Fibroblast of skin of abdomen (primary cell): ENCODE data around the gene USH1G.
"Not testable (repeated sequence)": the region's sequence is repeated elsewhere in the genome, so short reads cannot be mapped to it uniquely, and the experiment has no call there.

Experiments
- DNase-seq: peaks from one replicate; pipeline ENCODE4 v3.0.0-alpha.2; 2013

USH1G gene

GRCh38 chr17:74873874-74874614 lies 49.0 kb downstream of the USH1G start:
- DNase-seq, result no peak

GRCh38 chr17:74873037-74873873 lies 49.8 kb downstream of the USH1G start:
- DNase-seq, result peak; percentile 100

- DNase-seq, result no peak
Measured at GRCh38 chr17:74872313-74873036, 50.6 kb downstream of the USH1G start, which contains the start of gene FDXR. Gene FDXR (minus strand): TSS chr17:74872994. CDS start chr17:74872944, 50 bp downstream.

GRCh38 chr17:74871356-74872076 lies 51.5 kb downstream of the USH1G start:
- DNase-seq, result no peak

GRCh38 chr17:74870512-74870911 lies 52.5 kb downstream of the USH1G start:
- DNase-seq, result peak; percentile 84

- DNase-seq, result not testable (repeated sequence)
Measured at GRCh38 chr17:74870028-74870427, 53.0 kb downstream of the USH1G start.

GRCh38 chr17:74868908-74869255 lies 54.2 kb downstream of the USH1G start:
- no peak for DNase-seq

- no peak for DNase-seq
Measured at GRCh38 chr17:74868251-74868907, 54.7 kb downstream of the USH1G start.

- no peak for DNase-seq
Measured at GRCh38 chr17:74866198-74866835, 56.7 kb downstream of the USH1G start.
